Activated CD8-positive, alpha-beta T cell treated with anti-CD3 and anti-CD28 coated beads for 36 hours (primary cell): ENCODE results near the gene POU2AF3. TPM values are rescaled to one million over a fixed set of nuclear protein-coding genes. Genes with fewer than 3 reads are reported as not detected.

ENCODE experiments used
- ATAC-seq: fragments of 200-7000 bp; cut with Tn5 transposase; one replicate; pipeline ENCODE4 v1.10.0; 2021; ENCODE audit warnings: mild to moderate bottlenecking, moderate library complexity
- CTCF ChIA-PET: fragments of 350-600 bp; sonication (Branson Sonifier 250); formaldehyde crosslinking; loops from one replicate; lab custom pipeline; 2021; ENCODE audit warnings: antibody characterized with exemption; lab: Charles Lee
- POLR2A ChIA-PET: fragments of 350-600 bp; sonication (Branson Sonifier 250); formaldehyde crosslinking; loops from one replicate; lab custom pipeline; 2021; ENCODE audit warnings: antibody characterized with exemption; lab: Charles Lee
- DNase-seq: peaks from one replicate; pipeline ENCODE4 v3.0.0-alpha.2; 2020
- H3K27ac Mint-ChIP-seq: one replicate; pipeline ENCODE4 v1.8.0; 2021; ENCODE audit warnings: mild to moderate bottlenecking, mixed read lengths
- H3K27me3 Mint-ChIP-seq: one replicate; pipeline ENCODE4 v1.8.0; 2021; ENCODE audit warnings: mixed read lengths
- H3K36me3 Mint-ChIP-seq: one replicate; pipeline ENCODE4 v1.8.0; 2021; ENCODE audit warnings: low read depth, mixed read lengths
- H3K4me1 Mint-ChIP-seq: one replicate; pipeline ENCODE4 v1.8.0; 2021; ENCODE audit warnings: low read depth, mixed read lengths
- H3K4me3 Mint-ChIP-seq: one replicate; pipeline ENCODE4 v1.8.0; 2021; ENCODE audit warnings: mild to moderate bottlenecking, moderate library complexity, mixed read lengths
- H3K9me3 Mint-ChIP-seq: one replicate; pipeline ENCODE4 v1.8.0; 2021; ENCODE audit warnings: mixed read lengths
- CTCF ChIP-seq: fragments of 200-600 bp; IDR thresholded peaks from one replicate; pipeline ENCODE4 v1.8.0; 2022; ENCODE audit warnings: antibody characterized with exemption, mild to moderate bottlenecking
- intact Hi-C: fragments of 100-400 bp; cut with micrococcal nuclease; formaldehyde crosslinking; loops from one replicate; pipeline ENCODE4 v1.10.0; 2022
- total RNA-seq, 2 experiments: library from RNA; stranded (reverse); gene quantifications; one replicate each; pipeline ENCODE4 v1.2.3, GENCODE V29; 2021

Gene POU2AF3
- total RNA-seq, 2 experiments from 2014 or later, result not detected

- H3K4me1 Mint-ChIP-seq, result no peaks in the 10 kb centered on the region
- H3K27me3 Mint-ChIP-seq, result no peaks in the 10 kb centered on the region
- H3K4me3 Mint-ChIP-seq, result no peak overlapping the region
- POLR2A ChIA-PET, result no interaction called here
- H3K27ac Mint-ChIP-seq, result no peak overlapping the region
- no peak for TF ChIP-seq CTCF
- intact Hi-C loops, result no loop called here
- no peaks in the 10 kb centered on the region for H3K36me3 Mint-ChIP-seq
- no peak for DNase-seq
- CTCF ChIA-PET, result interaction anchor here (1.5 kb wide), 1 partner anchor 72 kb away, joined by 4 read pairs; no protein-coding TSS in a partner anchor
- no peak for ATAC-seq
- no peaks in the 10 kb centered on the region for H3K9me3 Mint-ChIP-seq
These were observed 52.5 kb downstream of the POU2AF3 start for GRCh38 chr11:111350811-111351210.

- Mint-ChIP-seq H3K9me3 (no peaks in the 10 kb centered on the region), H3K4me3 (no peak overlapping the region), H3K4me1 (no peaks in the 10 kb centered on the region), H3K27ac (no peak overlapping the region), H3K27me3 (no peaks in the 10 kb centered on the region), H3K36me3 (no peaks in the 10 kb centered on the region)
- ATAC-seq, result no peak
- ChIA-PET POLR2A (no interaction called here), CTCF (interaction anchor here (1.5 kb wide), 1 partner anchor 71 kb away, joined by 4 read pairs; no protein-coding TSS in a partner anchor)
- DNase-seq, result no peak
- intact Hi-C loops, result no loop called here
- TF ChIP-seq CTCF, result no peak
These were observed 53.2 kb downstream of the POU2AF3 start for GRCh38 chr11:111351374-111352055.

- no peak overlapping the region for H3K27ac Mint-ChIP-seq
- ATAC-seq (no peak), DNase-seq (no peak)
- H3K4me1 Mint-ChIP-seq, result no peaks in the 10 kb centered on the region
- no peaks in the 10 kb centered on the region for H3K36me3 Mint-ChIP-seq
- intact Hi-C loops, result no loop called here
- no peak for TF ChIP-seq CTCF
- H3K27me3 Mint-ChIP-seq, result no peaks in the 10 kb centered on the region
- ChIA-PET CTCF (interaction anchor here (1.3 kb wide), 1 partner anchor 71 kb away, joined by 3 read pairs; no protein-coding TSS in a partner anchor), POLR2A (no interaction called here)
- no peaks in the 10 kb centered on the region for H3K9me3 Mint-ChIP-seq
- H3K4me3 Mint-ChIP-seq, result no peak overlapping the region
These were observed 53.9 kb downstream of the POU2AF3 start for GRCh38 chr11:111352231-111352746.

- Mint-ChIP-seq H3K36me3 (no peaks in the 10 kb centered on the region), H3K4me1 (no peaks in the 10 kb centered on the region), H3K4me3 (no peak overlapping the region), H3K27ac (no peak overlapping the region), H3K9me3 (no peaks in the 10 kb centered on the region), H3K27me3 (no peaks in the 10 kb centered on the region)
- intact Hi-C loops, result no loop called here
- ATAC-seq (no peak), DNase-seq (no peak)
- ChIA-PET CTCF (interaction anchor here (1.3 to 1.8 kb wide), 2 partner anchors 70 kb away, joined by 3 to 6 read pairs; no protein-coding TSS in a partner anchor), POLR2A (no interaction called here)
- no peak for TF ChIP-seq CTCF
These were observed 54.8 kb downstream of the POU2AF3 start for GRCh38 chr11:111352935-111353710.
